ENCODE data around the gene NUP54.

The NUP54 gene

DNA sequence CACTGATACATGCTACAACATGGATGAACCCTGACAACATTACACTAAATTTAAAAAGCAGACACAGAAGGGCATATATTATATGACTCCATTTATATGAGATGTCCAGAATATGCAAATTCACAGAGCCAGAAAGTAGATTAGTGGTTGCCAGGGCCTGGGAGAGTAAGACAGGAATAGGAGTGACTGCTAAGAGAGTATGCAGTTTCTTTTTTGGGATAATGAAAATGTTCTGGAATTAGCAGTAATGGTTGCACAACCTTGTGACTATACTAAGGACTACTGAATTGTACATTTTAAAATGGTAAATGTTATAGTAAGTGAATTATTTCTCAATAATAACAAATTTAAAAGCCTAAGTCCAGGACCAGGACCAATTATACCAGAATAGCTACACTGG is 29.5 kb upstream of the NUP54 start:
- in situ Hi-C loops (cut with HindIII; ENCODE audit: low pct_unique_long_range_greater_than_20kb, low sequenced_read_pairs), result no loop called here
- no peak for DNase-seq (ENCODE audit: low read depth in 1 of 2, low spot score in 1 of 2)
- no peak for TF ChIP-seq JUND (IDR thresholded peaks at IDR 0.05; ENCODE audit: low read depth)

DNA sequence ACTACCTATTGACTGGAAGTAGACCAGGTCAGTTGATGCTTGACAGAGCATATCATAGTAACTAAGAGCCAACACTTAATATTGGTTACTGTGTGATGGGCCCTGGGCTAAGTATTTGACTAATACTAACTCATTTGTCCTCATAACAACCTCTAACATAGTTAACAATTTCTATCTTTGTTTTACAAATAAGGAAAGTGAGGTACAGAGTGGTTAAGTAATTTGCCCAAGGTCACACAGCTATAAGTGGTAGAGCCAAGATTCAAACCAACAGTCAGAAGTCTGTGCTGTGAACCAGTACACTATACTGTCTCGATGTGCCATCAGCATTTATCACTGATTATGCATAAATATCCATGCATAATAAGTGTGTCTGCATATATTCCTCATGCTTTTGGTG is 27.1 kb upstream of the NUP54 start:
- no peak for TF ChIP-seq JUND (IDR thresholded peaks at IDR 0.05; ENCODE audit: low read depth)
- no peak for DNase-seq (ENCODE audit: low read depth in 1 of 2, low spot score in 1 of 2)
- in situ Hi-C loops (cut with HindIII; ENCODE audit: low pct_unique_long_range_greater_than_20kb, low sequenced_read_pairs), result no loop called here

DNA sequence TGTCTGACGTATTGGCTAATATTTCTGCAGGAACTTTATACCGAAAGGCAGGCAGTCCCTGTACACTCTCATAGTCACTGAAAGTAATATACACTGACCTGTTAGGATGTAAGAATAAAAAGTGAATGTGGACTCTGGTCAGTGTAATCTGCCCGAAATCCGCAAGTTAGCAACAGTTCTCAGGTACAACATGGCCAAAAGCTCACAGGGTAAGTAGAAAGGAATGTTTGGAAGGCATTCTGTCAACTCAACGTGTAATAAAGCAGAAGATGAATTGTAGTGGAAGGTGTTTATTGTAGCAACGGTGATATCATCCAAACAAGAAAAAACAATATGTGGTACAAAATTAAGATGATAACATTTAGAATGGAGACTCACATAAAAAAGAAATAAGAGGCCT is 26.0 kb upstream of the NUP54 start:
- in situ Hi-C loops (cut with HindIII; ENCODE audit: low pct_unique_long_range_greater_than_20kb, low sequenced_read_pairs), result no loop called here
- no peak for DNase-seq (ENCODE audit: low read depth in 1 of 2, low spot score in 1 of 2)
- no peak for TF ChIP-seq JUND (IDR thresholded peaks at IDR 0.05; ENCODE audit: low read depth)

- in situ Hi-C loops (cut with HindIII; ENCODE audit: low pct_unique_long_range_greater_than_20kb, low sequenced_read_pairs), result no loop called here
- no peak for DNase-seq (ENCODE audit: low read depth in 1 of 2, low spot score in 1 of 2)
Observed at GRCh38 chr4:76168688-76169087, 20.5 kb upstream of the NUP54 start.

DNA sequence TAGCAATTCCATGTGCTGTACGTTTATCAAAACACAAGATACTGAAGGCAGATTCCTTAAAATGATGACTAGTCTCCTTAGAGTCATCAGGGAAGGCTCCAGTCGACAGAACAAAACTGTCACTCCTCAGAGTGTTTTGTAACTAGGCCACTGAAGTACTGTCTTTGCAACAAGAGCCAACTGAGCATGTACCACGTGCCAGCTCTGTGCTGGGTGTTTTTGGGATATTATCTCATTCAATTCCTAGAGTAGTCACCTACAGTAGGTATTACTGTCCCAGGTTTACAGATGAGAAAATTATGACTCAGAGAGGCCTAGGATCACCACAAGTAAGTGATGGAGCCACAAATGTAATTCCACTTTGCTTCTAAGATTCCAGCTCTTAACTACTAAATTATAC is 18.3 kb upstream of the NUP54 start:
- in situ Hi-C loops (cut with HindIII; ENCODE audit: low pct_unique_long_range_greater_than_20kb, low sequenced_read_pairs), result no loop called here
- no peak for DNase-seq (ENCODE audit: low read depth in 1 of 2, low spot score in 1 of 2)
- no peak for TF ChIP-seq JUND (IDR thresholded peaks at IDR 0.05; ENCODE audit: low read depth)

More at GRCh38 chr4:76168688-76169087, 20.5 kb upstream of the NUP54 start:
- TF ChIP-seq JUND (IDR thresholded peaks at IDR 0.05; ENCODE audit: low read depth), result no peak

DNA sequence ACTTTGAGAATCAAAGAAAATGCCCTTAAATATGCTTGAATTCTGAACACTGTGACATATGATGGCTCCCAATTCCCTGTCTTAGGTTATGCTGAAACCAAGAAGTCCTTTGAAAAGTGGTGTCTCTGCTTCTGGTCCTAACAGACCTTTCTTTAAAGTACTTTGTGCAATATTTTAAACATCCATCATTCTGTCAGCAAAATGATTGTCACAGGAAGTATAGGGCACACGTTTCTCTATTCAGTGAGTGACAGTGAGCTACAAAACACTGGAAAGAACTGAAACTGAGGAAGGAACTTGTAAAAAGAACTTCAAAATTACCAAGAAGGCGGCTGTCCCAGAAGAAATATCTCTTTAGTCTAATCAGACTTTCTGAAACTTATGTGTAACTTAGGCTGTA is 12.2 kb upstream of the NUP54 start:
- no peak for DNase-seq (ENCODE audit: low read depth in 1 of 2, low spot score in 1 of 2)
- no peak for TF ChIP-seq JUND (IDR thresholded peaks at IDR 0.05; ENCODE audit: low read depth)
- in situ Hi-C loops (cut with HindIII; ENCODE audit: low pct_unique_long_range_greater_than_20kb, low sequenced_read_pairs), result no loop called here

GRCh38 chr4:76156635-76157034 is 8.4 kb upstream of the NUP54 start:
- no peak for DNase-seq (ENCODE audit: low read depth in 1 of 2, low spot score in 1 of 2)
- in situ Hi-C loops (cut with HindIII; ENCODE audit: low pct_unique_long_range_greater_than_20kb, low sequenced_read_pairs), result no loop called here

GRCh38 chr4:76155979-76156378 is 7.8 kb upstream of the NUP54 start:
- no peak for DNase-seq (ENCODE audit: low read depth in 1 of 2, low spot score in 1 of 2)
- no peak for TF ChIP-seq JUND (IDR thresholded peaks at IDR 0.05; ENCODE audit: low read depth)
- in situ Hi-C loops (cut with HindIII; ENCODE audit: low pct_unique_long_range_greater_than_20kb, low sequenced_read_pairs), result no loop called here

More at GRCh38 chr4:76156635-76157034, 8.4 kb upstream of the NUP54 start:
- no peak for TF ChIP-seq JUND (IDR thresholded peaks at IDR 0.05; ENCODE audit: low read depth)

GRCh38 chr4:76153356-76153755 is 5.2 kb upstream of the NUP54 start:
- in situ Hi-C loops (cut with HindIII; ENCODE audit: low pct_unique_long_range_greater_than_20kb, low sequenced_read_pairs), result no loop called here

DNA sequence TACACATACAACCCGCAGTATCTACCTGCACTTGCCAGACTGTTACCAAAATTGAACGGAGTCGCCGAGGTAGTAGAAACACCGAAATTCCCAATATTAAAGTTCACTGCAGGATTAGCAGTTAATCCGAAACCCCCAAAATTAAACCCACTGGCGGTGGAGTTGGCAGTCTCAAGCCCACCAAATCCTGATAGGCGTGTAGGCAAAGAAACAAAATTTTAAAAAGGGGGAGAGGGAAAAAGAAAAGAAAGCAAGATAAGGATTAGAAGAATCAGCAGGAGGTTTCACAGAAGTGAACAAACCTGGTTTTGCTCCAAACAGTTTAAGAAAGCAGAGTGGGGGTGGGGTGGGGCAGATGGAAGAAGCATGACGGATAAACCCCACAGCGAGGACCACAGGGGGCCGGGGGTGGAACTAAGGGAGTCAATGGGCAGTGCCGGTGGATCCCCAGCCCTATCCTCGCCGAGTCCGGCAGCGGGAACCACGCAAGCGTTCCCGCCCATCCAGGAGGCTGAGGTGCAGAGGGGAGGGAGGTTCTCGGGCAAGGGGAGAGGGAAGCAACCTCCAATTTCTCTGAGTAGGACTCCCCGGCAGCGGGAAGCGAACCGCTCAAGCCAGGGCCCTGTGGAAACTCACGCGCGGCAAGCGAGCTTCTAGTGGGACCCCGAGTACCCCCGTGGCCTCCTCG is 599 bp downstream of the NUP54 start:
- DNase-seq (ENCODE audit: low read depth in 1 of 2, low spot score in 1 of 2), result peak; percentile 47 to 80
- in situ Hi-C loops (cut with HindIII; ENCODE audit: low pct_unique_long_range_greater_than_20kb, low sequenced_read_pairs), result no loop called here
- TF ChIP-seq JUND (IDR thresholded peaks at IDR 0.05; ENCODE audit: low read depth), result no peak

More at GRCh38 chr4:76153356-76153755, 5.2 kb upstream of the NUP54 start:
- DNase-seq (ENCODE audit: low read depth in 1 of 2, low spot score in 1 of 2), result no peak
- TF ChIP-seq JUND (IDR thresholded peaks at IDR 0.05; ENCODE audit: low read depth), result no peak

- DNase-seq (ENCODE audit: low read depth in 1 of 2, low spot score in 1 of 2), result no peak
- no peak for TF ChIP-seq JUND (IDR thresholded peaks at IDR 0.05; ENCODE audit: low read depth)
- in situ Hi-C loops (cut with HindIII; ENCODE audit: low pct_unique_long_range_greater_than_20kb, low sequenced_read_pairs), result no loop called here
Observed at GRCh38 chr4:76144546-76144945, 3.7 kb downstream of the NUP54 start.

GRCh38 chr4:76141241-76141640 is 7.0 kb downstream of the NUP54 start:
- DNase-seq (ENCODE audit: low read depth in 1 of 2, low spot score in 1 of 2), result no peak
- no peak for TF ChIP-seq JUND (IDR thresholded peaks at IDR 0.05; ENCODE audit: low read depth)
- in situ Hi-C loops (cut with HindIII; ENCODE audit: low pct_unique_long_range_greater_than_20kb, low sequenced_read_pairs), result no loop called here

GRCh38 chr4:76127754-76128153 is 20.4 kb downstream of the NUP54 start:
- in situ Hi-C loops (cut with HindIII; ENCODE audit: low pct_unique_long_range_greater_than_20kb, low sequenced_read_pairs), result no loop called here
- TF ChIP-seq JUND (IDR thresholded peaks at IDR 0.05; ENCODE audit: low read depth), result peak; percentile 14; the same call in 1 of the 2 replicates
- peak in 1 of 2 experiments; percentile 44 for DNase-seq (ENCODE audit: low read depth in 1 of 2, low spot score in 1 of 2)

- in situ Hi-C loops (cut with HindIII; ENCODE audit: low pct_unique_long_range_greater_than_20kb, low sequenced_read_pairs), result no loop called here
- TF ChIP-seq JUND (IDR thresholded peaks at IDR 0.05; ENCODE audit: low read depth), result no peak
- no peak for DNase-seq (ENCODE audit: low read depth in 1 of 2, low spot score in 1 of 2)
Observed at GRCh38 chr4:76125816-76126215, 22.4 kb downstream of the NUP54 start.

Measured in T47D (cell line).